Mammary epithelial cell (primary cell): ENCODE results near the gene CACNA1G.

Source experiments
- EZH2 ChIP-seq: IDR thresholded peaks from 2 replicates; pipeline ENCODE4 v1.6.1; 2012; ENCODE audit warnings: low read length, inconsistent platforms, borderline replicate concordance
- TF ChIP-seq, protein P1 (sequence below), 2 donors: IDR thresholded peaks in 1 of 2; conservative IDR thresholded peaks in 1 of 2; 2 replicates each; pipeline ENCODE4 v1.5.1; 2011 to 2012; ENCODE audit warnings: inconsistent platforms in 2 of 2, low read length in 2 of 2, mild to moderate bottlenecking in 2 of 2, control low read depth in 1 of 2, low read depth in 1 of 2; ENCODE audit not compliant: insufficient read depth in 1 of 2; ENCODE audit errors: extremely low read depth in 1 of 2

- TF ChIP-seq, protein P1, sequence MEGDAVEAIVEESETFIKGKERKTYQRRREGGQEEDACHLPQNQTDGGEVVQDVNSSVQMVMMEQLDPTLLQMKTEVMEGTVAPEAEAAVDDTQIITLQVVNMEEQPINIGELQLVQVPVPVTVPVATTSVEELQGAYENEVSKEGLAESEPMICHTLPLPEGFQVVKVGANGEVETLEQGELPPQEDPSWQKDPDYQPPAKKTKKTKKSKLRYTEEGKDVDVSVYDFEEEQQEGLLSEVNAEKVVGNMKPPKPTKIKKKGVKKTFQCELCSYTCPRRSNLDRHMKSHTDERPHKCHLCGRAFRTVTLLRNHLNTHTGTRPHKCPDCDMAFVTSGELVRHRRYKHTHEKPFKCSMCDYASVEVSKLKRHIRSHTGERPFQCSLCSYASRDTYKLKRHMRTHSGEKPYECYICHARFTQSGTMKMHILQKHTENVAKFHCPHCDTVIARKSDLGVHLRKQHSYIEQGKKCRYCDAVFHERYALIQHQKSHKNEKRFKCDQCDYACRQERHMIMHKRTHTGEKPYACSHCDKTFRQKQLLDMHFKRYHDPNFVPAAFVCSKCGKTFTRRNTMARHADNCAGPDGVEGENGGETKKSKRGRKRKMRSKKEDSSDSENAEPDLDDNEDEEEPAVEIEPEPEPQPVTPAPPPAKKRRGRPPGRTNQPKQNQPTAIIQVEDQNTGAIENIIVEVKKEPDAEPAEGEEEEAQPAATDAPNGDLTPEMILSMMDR (conservative IDR thresholded peaks at IDR 0.05 in 1 of 2, IDR thresholded peaks at IDR 0.05 in 1 of 2; ENCODE audit: extremely low read depth in 1 of 2, insufficient read depth in 1 of 2, low read depth in 1 of 2, low read length in 2 of 2), result no peak
- no peak for TF ChIP-seq EZH2
These were observed 99.7 kb downstream of the CACNA1G start for GRCh38 chr17:50660042-50660886.
